Hepatocyte (in vitro differentiated cells): Measurements from ENCODE around the gene COL4A2. TPM values are rescaled to one million over a fixed set of nuclear protein-coding genes. Genes with fewer than 3 reads are reported as not detected.

ENCODE experiments used
- DNase-seq: peaks from one replicate; pipeline ENCODE4 v3.0.0-alpha.2; 2016; ENCODE audit warnings: low spot score
- H2AFZ ChIP-seq: fragments of 200-600 bp; sonication (generic); 2 replicates; pipeline ENCODE4 v1.6.0; 2016; ENCODE audit warnings: antibody characterized with exemption, mild to moderate bottlenecking
- H3K27ac ChIP-seq: fragments of 200-600 bp; sonication (generic); 2 replicates; pipeline ENCODE4 v1.5.1; 2016; ENCODE audit warnings: mild to moderate bottlenecking
- H3K27me3 ChIP-seq: fragments of 200-600 bp; sonication (generic); 2 replicates; pipeline ENCODE4 v1.6.1; 2016
- H3K36me3 ChIP-seq: fragments of 200-600 bp; sonication (generic); replicated peaks from 2 replicates; pipeline ENCODE4 v1.5.1; 2016; ENCODE audit warnings: low read depth; ENCODE audit not compliant: insufficient read depth
- H3K4me1 ChIP-seq: fragments of 200-600 bp; sonication (generic); 2 replicates; pipeline ENCODE4 v1.5.1; 2016; ENCODE audit warnings: mild to moderate bottlenecking, moderate library complexity; ENCODE audit not compliant: insufficient read depth
- H3K4me2 ChIP-seq: fragments of 200-600 bp; sonication (generic); 2 replicates; pipeline ENCODE4 v1.6.0; 2016
- H3K4me3 ChIP-seq: fragments of 200-600 bp; sonication (generic); 2 replicates; pipeline ENCODE4 v1.5.1; 2016; ENCODE audit warnings: mild to moderate bottlenecking
- H3K79me2 ChIP-seq: fragments of 200-600 bp; sonication (generic); 2 replicates; pipeline ENCODE4 v1.6.0; 2017; ENCODE audit warnings: mild to moderate bottlenecking
- H3K9me2 ChIP-seq: fragments of 200-600 bp; sonication (generic); replicated peaks from 2 replicates; pipeline ENCODE4 v1.6.0; 2017; ENCODE audit warnings: mild to moderate bottlenecking; ENCODE audit not compliant: insufficient read depth
- H3K9me3 ChIP-seq: fragments of 200-600 bp; sonication (generic); 2 replicates; pipeline ENCODE4 v1.5.1; 2016; ENCODE audit warnings: low read depth, mild to moderate bottlenecking
- H4K20me1 ChIP-seq: fragments of 200-600 bp; sonication (generic); 2 replicates; pipeline ENCODE4 v1.6.0; 2016; ENCODE audit warnings: mild to moderate bottlenecking; ENCODE audit not compliant: insufficient read depth, poor library complexity, severe bottlenecking
- EZH2 ChIP-seq: fragments of 200-600 bp; sonication (generic); IDR thresholded peaks from 2 replicates; pipeline ENCODE4 v1.6.1; 2016; ENCODE audit warnings: antibody characterized with exemption, mild to moderate bottlenecking, borderline replicate concordance
- EZH2phosphoT487 ChIP-seq: fragments of 200-600 bp; sonication (generic); IDR thresholded peaks from one replicate; pipeline ENCODE4 v1.6.1; 2018; ENCODE audit warnings: antibody characterized with exemption, mild to moderate bottlenecking, low read depth, moderate library complexity; ENCODE audit not compliant: unreplicated experiment, severe bottlenecking
- WGBS: methylation state at CpG from one replicate; pipeline ENCODE4 v1.1.6; 2016; ENCODE audit warnings: low lambda C conversion rate; ENCODE audit errors: missing lambda C conversion rate; 5-methylcytosine and 5-hydroxymethylcytosine counted together
- polyA plus RNA-seq: library from polyadenylated mRNA; unstranded; fragments of >200 nt; fragmentation: Nextera tagmentation; extraction: Ambion mirVana; gene quantifications from 2 replicates; pipeline ENCODE4 v1.2.1, GENCODE V29; 2016
- total RNA-seq: library from RNA; depleted of rRNA; stranded (reverse); fragments of >200 nt; gene quantifications from 2 replicates; pipeline ENCODE4 v1.2.3, GENCODE V29; 2014
- TF ChIP-seq, protein P1 (sequence below): fragments of 200-600 bp; sonication (generic); IDR thresholded peaks from 2 replicates; pipeline ENCODE4 v1.5.1; 2016; ENCODE audit warnings: antibody characterized with exemption, mild to moderate bottlenecking; ENCODE audit not compliant: poor library complexity

Gene COL4A2
- total and polyA plus RNA-seq, 2 experiments from 2014 or later: 171 to 221 TPM

GRCh38 chr13:110522721-110523120 is 215.6 kb downstream of the COL4A2 start:
- Histone ChIP-seq H3K27me3 (no peaks in the 10 kb centered on the region), H3K9me3 (no peaks in the 10 kb centered on the region), H3K27ac (no peak overlapping the region), H3K4me2 (no peak overlapping the region), H3K36me3 (no peaks in the 10 kb centered on the region), H4K20me1 (no peaks in the 10 kb centered on the region), H3K79me2 (peaks cover 18% of the 10 kb centered on the region), H3K9me2 (no peaks in the 10 kb centered on the region), H3K4me1 (peaks cover 20% of the 10 kb centered on the region), H2AFZ (no peak overlapping the region), H3K4me3 (no peak overlapping the region)
- 93% methylated on average over 5 of the region's 5 CpGs for WGBS
- DNase-seq: no peak
- TF ChIP-seq, protein P1, sequence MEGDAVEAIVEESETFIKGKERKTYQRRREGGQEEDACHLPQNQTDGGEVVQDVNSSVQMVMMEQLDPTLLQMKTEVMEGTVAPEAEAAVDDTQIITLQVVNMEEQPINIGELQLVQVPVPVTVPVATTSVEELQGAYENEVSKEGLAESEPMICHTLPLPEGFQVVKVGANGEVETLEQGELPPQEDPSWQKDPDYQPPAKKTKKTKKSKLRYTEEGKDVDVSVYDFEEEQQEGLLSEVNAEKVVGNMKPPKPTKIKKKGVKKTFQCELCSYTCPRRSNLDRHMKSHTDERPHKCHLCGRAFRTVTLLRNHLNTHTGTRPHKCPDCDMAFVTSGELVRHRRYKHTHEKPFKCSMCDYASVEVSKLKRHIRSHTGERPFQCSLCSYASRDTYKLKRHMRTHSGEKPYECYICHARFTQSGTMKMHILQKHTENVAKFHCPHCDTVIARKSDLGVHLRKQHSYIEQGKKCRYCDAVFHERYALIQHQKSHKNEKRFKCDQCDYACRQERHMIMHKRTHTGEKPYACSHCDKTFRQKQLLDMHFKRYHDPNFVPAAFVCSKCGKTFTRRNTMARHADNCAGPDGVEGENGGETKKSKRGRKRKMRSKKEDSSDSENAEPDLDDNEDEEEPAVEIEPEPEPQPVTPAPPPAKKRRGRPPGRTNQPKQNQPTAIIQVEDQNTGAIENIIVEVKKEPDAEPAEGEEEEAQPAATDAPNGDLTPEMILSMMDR: no peak
- no peak for TF ChIP-seq EZH2phosphoT487
- no peak for TF ChIP-seq EZH2

DNA sequence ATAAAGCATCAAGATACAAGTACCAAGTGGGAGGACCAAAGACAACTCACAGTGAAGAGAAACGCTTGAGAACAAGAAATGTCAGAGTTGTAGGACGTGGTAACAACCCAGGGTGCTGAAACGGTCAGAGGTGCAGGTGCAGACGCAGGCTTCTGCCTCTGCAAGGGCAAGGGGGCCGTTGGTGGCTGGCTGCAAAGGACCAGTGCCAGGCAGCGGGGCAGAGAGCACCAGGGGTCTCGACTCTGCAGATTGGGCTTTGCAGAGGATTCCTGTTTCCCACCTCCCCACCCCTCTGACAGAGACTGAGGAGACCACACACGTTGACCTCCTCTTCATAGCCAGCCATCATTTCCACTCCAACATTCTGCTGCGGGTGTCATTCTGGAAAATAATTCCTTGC is 216.1 kb downstream of the COL4A2 start:
- no peaks in the 10 kb centered on the region for H3K9me2 ChIP-seq
- no peaks in the 10 kb centered on the region for H3K27me3 ChIP-seq
- no peak overlapping the region for H3K4me3 ChIP-seq
- H3K4me2 ChIP-seq: no peak overlapping the region
- peaks cover 20% of the 10 kb centered on the region for H3K4me1 ChIP-seq
- peaks cover 21% of the 10 kb centered on the region for H3K79me2 ChIP-seq
- TF ChIP-seq EZH2 (no peak), EZH2phosphoT487 (no peak)
- TF ChIP-seq, protein P1: no peak
- 84% methylated on average over 9 of the region's 9 CpGs for WGBS
- H3K9me3 ChIP-seq: no peaks in the 10 kb centered on the region
- DNase-seq: no peak
- no peak overlapping the region for H2AFZ ChIP-seq
- H3K36me3 ChIP-seq: no peaks in the 10 kb centered on the region
- H4K20me1 ChIP-seq: no peaks in the 10 kb centered on the region
- H3K27ac ChIP-seq: no peak overlapping the region

GRCh38 chr13:110523838-110524540 is 216.9 kb downstream of the COL4A2 start:
- H2AFZ ChIP-seq: no peak overlapping the region
- H3K4me3 ChIP-seq: no peak overlapping the region
- H3K4me1 ChIP-seq: peaks cover 21% of the 10 kb centered on the region
- no peaks in the 10 kb centered on the region for H4K20me1 ChIP-seq
- no peak for TF ChIP-seq EZH2
- TF ChIP-seq EZH2phosphoT487: no peak
- TF ChIP-seq, protein P1: no peak
- H3K4me2 ChIP-seq: no peak overlapping the region
- no peaks in the 10 kb centered on the region for H3K27me3 ChIP-seq
- H3K36me3 ChIP-seq: no peaks in the 10 kb centered on the region
- no peaks in the 10 kb centered on the region for H3K9me2 ChIP-seq
- peaks cover 21% of the 10 kb centered on the region for H3K79me2 ChIP-seq
- no peaks in the 10 kb centered on the region for H3K9me3 ChIP-seq
- no peak overlapping the region for H3K27ac ChIP-seq
- no peak for DNase-seq
- 95% methylated on average over 17 of the region's 17 CpGs for WGBS
